ENCODE measurements around the gene HHATL.

DNA sequence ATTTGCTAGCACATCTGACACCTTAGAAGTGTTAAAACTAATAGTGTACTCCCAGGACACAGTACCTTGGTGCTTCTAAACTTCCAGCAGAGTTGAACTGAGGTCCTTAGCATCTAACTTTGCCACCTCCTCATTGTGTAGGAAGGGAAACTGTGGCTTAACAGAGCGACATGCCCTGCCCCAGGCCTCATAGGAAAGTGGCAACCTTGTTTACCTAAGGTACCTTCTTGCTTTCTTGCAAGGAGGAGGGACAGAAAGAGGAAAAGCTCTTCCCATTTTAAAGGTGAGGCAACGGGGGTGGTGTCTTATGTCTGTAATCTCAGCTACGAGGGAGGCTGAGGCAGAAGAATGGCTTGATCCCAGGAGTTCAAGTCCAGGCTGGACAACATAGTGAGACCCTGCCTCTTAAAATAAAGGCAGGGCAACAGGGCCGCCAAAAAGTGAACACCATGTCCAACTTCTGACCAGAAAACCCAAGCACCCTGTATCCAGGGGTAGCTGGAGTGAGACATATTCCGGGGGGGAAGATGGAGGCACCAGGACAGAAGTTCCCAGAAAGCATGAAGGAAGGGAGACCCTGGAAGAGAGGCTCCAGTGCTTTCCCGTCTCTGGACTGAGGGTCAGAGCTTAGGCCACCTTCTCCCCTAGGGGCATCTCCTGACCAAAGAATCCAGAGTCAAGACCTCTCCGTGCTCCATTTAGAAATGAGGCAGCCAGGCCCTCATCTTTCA is 17.8 kb downstream of the HHATL start:
- TF ChIP-seq CTCF (conservative IDR thresholded peaks at IDR 0.05; ENCODE audit: low read length): no peak
- TF ChIP-seq EZH2phosphoT487 (IDR thresholded peaks at IDR 0.05; ENCODE audit: borderline replicate concordance, low read depth, low read length): no peak
